Keratinocyte (primary cell): ENCODE data around the gene OR5B12.

Experiments used
- EZH2 ChIP-seq: IDR thresholded peaks from one replicate; pipeline ENCODE4 v1.6.1; 2012; ENCODE audit warnings: inconsistent platforms, mild to moderate bottlenecking, low read length, moderate library complexity
- TF ChIP-seq, protein P1 (sequence below), 3 experiments: IDR thresholded peaks in 1 of 3; conservative IDR thresholded peaks in 1 of 3; optimal IDR thresholded peaks in 1 of 3; 2 replicates in 2 of 3; 3 replicates in 1 of 3; pipeline versions ENCODE3 to v1.5.1; 2011; ENCODE audit warnings: low read length in 3 of 3, mild to moderate bottlenecking in 3 of 3, moderate library complexity in 2 of 3, control low read depth in 1 of 3, inconsistent platforms in 1 of 3; ENCODE audit not compliant: insufficient read depth in 2 of 3; ENCODE audit errors: extremely low read depth in 1 of 3

DNA sequence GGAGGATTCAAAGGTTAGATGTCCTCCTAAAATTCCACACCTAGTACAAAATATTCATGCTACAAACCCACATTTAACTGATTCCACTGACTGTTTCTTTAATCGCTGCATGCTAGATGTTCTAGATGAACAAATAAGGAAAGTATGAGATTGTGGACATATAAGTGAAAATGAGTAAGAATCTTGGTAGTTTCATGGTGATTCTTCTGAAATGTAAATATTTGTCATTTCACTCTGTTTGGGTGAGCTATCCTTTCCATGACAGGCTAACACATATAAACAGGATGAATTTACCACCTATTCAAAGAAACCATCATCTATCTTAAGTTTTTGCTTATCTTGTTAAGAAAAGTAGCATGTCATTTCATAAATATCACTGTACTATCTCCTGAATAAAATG, 50.2 kb downstream of the OR5B12 start:
- TF ChIP-seq, protein P1, sequence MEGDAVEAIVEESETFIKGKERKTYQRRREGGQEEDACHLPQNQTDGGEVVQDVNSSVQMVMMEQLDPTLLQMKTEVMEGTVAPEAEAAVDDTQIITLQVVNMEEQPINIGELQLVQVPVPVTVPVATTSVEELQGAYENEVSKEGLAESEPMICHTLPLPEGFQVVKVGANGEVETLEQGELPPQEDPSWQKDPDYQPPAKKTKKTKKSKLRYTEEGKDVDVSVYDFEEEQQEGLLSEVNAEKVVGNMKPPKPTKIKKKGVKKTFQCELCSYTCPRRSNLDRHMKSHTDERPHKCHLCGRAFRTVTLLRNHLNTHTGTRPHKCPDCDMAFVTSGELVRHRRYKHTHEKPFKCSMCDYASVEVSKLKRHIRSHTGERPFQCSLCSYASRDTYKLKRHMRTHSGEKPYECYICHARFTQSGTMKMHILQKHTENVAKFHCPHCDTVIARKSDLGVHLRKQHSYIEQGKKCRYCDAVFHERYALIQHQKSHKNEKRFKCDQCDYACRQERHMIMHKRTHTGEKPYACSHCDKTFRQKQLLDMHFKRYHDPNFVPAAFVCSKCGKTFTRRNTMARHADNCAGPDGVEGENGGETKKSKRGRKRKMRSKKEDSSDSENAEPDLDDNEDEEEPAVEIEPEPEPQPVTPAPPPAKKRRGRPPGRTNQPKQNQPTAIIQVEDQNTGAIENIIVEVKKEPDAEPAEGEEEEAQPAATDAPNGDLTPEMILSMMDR (optimal IDR thresholded peaks at IDR 0.05 in 1 of 3, IDR thresholded peaks at IDR 0.05 in 1 of 3, conservative IDR thresholded peaks at IDR 0.05 in 1 of 3; ENCODE audit: extremely low read depth in 1 of 3, insufficient read depth in 2 of 3, low read length in 3 of 3), result no peak
- TF ChIP-seq EZH2, result no peak
